Stimulated activated effector memory CD8-positive, alpha-beta T cell treated with anti-CD3 and anti-CD28 coated beads, Interleukin-12 subunit alpha, Interleukin-12 subunit beta, amount 100 ng/mL, for 72 hours (primary cell): ENCODE measurements around the gene HIP1.
"Not testable (repeated sequence)": the region's sequence is repeated elsewhere in the genome, so short reads cannot be mapped to it uniquely, and the experiment has no call there.

ENCODE experiments used
- ATAC-seq: fragments of 150-1000 bp; cut with Tn5 transposase; 2 replicates; pipeline ENCODE4 v1.10.0; 2021
- DNase-seq, 2 donors: peaks; one replicate each; pipeline ENCODE4 v3.0.0; 2021 to 2022; ENCODE audit warnings: low spot score in 2 of 2
- H3K27ac Mint-ChIP-seq: one replicate; pipeline ENCODE4 v1.8.0; 2022; ENCODE audit warnings: mild to moderate bottlenecking, mixed read lengths
- H3K36me3 Mint-ChIP-seq: one replicate; pipeline ENCODE4 v1.8.0; 2022; ENCODE audit warnings: mild to moderate bottlenecking, mixed read lengths
- H3K4me1 Mint-ChIP-seq: one replicate; pipeline ENCODE4 v1.8.0; 2022; ENCODE audit warnings: mixed read lengths
- H3K4me3 Mint-ChIP-seq: one replicate; pipeline ENCODE4 v1.8.0; 2022; ENCODE audit warnings: mild to moderate bottlenecking, mixed read lengths
- H3K9me3 Mint-ChIP-seq: one replicate; pipeline ENCODE4 v1.8.0; 2022; ENCODE audit warnings: mixed read lengths

Gene HIP1

DNA sequence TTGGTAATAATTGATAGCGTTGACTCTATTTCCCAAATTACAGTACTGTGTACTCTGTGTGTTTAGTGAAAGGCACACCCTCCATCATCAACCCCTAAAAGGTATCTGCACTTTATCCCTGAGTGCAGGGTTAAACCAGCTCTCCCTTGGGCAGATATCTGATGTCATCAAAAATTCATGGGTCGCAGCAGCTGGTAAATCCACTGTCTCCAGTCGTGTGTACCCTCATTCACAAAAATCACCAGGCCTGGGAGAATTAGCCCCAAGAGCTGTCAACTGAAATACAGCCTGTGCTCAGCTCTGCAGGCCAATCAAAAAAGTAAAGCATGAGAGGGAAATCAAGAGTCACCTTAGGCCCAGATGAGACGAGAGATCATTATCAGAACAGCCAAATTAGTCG, 103.7 kb downstream of the HIP1 start:
- Mint-ChIP-seq H3K36me3 (no peaks in the 10 kb centered on the region), H3K9me3 (no peaks in the 10 kb centered on the region), H3K4me1 (peaks cover 14% of the 10 kb centered on the region), H3K4me3 (no peak overlapping the region), H3K27ac (no peak overlapping the region)
- DNase-seq: no peak
- ATAC-seq: no peak

- H3K4me3 Mint-ChIP-seq, H3K9me3 Mint-ChIP-seq: not testable (repeated sequence)
- peaks cover 13% of the 10 kb centered on the region for H3K4me1 Mint-ChIP-seq
Observed at GRCh38 chr7:75632587-75632986, 106.2 kb downstream of the HIP1 start.

GRCh38 chr7:75631711-75632110, 107.0 kb downstream of the HIP1 start:
- Mint-ChIP-seq H3K9me3 (peaks cover 5% of the 10 kb centered on the region), H3K4me3 (no peak overlapping the region), H3K36me3 (no peaks in the 10 kb centered on the region), H3K4me1 (peaks cover 8% of the 10 kb centered on the region), H3K27ac (peak overlapping the region; percentile 1)
- DNase-seq: no peak
- ATAC-seq: no peak

More at GRCh38 chr7:75632587-75632986, 106.2 kb downstream of the HIP1 start:
- H3K27ac Mint-ChIP-seq, ATAC-seq, DNase-seq, H3K36me3 Mint-ChIP-seq: not testable (repeated sequence)

DNA sequence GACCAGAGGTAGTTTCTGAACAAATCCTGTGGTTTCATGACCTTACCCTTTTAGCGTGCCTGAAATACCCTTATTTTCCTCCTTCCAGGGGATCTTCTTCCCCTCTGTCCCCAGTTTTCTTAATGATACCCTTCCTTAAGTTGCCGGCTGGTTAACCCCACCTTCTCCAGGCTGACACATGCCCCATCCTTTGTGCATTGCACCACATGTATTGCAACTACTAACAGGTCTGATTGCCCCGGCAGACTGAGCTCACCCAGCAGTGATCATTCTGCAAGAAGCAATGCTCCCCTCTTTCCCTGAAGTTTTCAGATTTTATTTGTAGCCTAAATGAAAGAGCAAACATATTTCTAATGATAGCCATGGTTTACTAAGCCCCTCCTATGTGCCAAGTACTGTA, 108.2 kb downstream of the HIP1 start:
- H3K9me3 Mint-ChIP-seq: peaks cover 5% of the 10 kb centered on the region
- H3K36me3 Mint-ChIP-seq: no peaks in the 10 kb centered on the region
- peaks cover 8% of the 10 kb centered on the region for H3K4me1 Mint-ChIP-seq
- DNase-seq: no peak
- H3K27ac Mint-ChIP-seq: no peak overlapping the region
- no peak overlapping the region for H3K4me3 Mint-ChIP-seq
- no peak for ATAC-seq

- DNase-seq: no peak
- Mint-ChIP-seq H3K4me1 (peaks cover 8% of the 10 kb centered on the region), H3K4me3 (no peak overlapping the region), H3K27ac (no peak overlapping the region), H3K9me3 (peaks cover 5% of the 10 kb centered on the region), H3K36me3 (no peaks in the 10 kb centered on the region)
- no peak for ATAC-seq
Observed at GRCh38 chr7:75629044-75629443, 109.7 kb downstream of the HIP1 start.

DNA sequence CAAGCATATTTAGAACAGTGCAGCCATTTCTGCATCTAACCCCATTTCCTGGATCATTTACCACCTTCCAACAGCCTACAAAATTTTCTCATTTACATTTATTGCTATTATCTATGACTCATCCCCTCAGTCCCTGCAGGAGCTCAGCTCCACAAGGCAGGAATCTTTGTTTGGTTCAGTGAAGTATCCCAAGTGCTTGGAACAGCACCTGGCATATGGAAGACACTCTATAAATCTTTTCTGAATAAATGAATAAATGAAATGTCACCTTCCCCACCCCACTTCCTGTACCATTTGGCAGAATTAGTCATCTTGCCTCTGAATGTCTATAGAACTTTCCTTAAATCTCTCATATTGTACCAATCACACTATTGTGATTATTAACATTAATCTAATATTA, 110.7 kb downstream of the HIP1 start:
- Mint-ChIP-seq H3K9me3 (peaks cover 5% of the 10 kb centered on the region), H3K4me3 (no peak overlapping the region), H3K27ac (no peak overlapping the region), H3K36me3 (no peaks in the 10 kb centered on the region), H3K4me1 (peaks cover 17% of the 10 kb centered on the region)
- DNase-seq (no peak), ATAC-seq (no peak)

- peaks cover 5% of the 10 kb centered on the region for H3K9me3 Mint-ChIP-seq
Observed at GRCh38 chr7:75626954-75627353, 111.8 kb downstream of the HIP1 start.

GRCh38 chr7:75625868-75626267, 112.9 kb downstream of the HIP1 start:
- Mint-ChIP-seq H3K9me3 (peaks cover 5% of the 10 kb centered on the region), H3K27ac (no peak overlapping the region), H3K36me3 (no peaks in the 10 kb centered on the region), H3K4me1 (peaks cover 32% of the 10 kb centered on the region), H3K4me3 (no peak overlapping the region)
- DNase-seq (no peak), ATAC-seq (no peak)

More at GRCh38 chr7:75626954-75627353, 111.8 kb downstream of the HIP1 start:
- peaks cover 21% of the 10 kb centered on the region for H3K4me1 Mint-ChIP-seq
- ATAC-seq (no peak), DNase-seq (no peak)
- H3K4me3 Mint-ChIP-seq: no peak overlapping the region
- no peak overlapping the region for H3K27ac Mint-ChIP-seq
- no peaks in the 10 kb centered on the region for H3K36me3 Mint-ChIP-seq

- Mint-ChIP-seq H3K4me3 (no peak overlapping the region), H3K27ac (no peak overlapping the region), H3K4me1 (peaks cover 38% of the 10 kb centered on the region), H3K36me3 (no peaks in the 10 kb centered on the region), H3K9me3 (peaks cover 5% of the 10 kb centered on the region)
- DNase-seq: no peak
- ATAC-seq: no peak
Observed at GRCh38 chr7:75624134-75624832, 114.5 kb downstream of the HIP1 start.

DNA sequence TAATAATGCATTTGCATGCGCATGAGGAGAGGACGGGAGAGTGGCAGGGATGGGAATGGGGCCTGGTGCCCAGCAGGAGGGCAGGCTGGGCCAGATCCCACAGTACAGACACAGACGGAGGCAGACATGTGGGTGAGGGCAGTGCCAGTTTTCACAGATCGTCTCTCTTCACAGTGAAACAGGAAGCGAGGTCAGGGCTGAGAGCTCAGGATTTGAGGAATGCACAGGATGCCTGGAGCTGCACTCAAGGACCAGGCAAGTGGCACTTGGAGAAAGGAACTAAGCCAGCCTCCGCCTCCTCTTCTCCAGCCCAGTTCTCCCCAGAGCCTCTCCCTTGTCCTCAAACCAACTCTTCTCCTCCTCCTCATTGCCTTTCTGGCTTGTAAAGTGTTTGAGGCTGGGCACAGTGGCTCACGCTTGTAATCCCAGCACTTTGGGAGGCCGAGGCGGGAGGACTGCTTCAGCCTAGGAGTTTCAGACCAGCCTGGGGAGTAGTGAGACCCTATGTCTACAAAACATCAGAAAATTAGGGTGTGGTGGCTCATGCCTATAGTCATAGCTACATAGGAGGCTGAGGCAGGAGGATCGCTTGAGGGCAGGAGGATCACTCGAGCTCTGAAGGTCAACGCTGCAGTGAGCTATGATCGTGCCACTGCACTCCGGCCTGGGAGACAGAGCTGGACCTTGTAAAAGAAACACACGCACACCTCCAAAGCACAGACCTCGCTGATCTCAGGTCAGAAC, 115.2 kb downstream of the HIP1 start:
- H3K27ac Mint-ChIP-seq: no peak overlapping the region
- peaks cover 5% of the 10 kb centered on the region for H3K9me3 Mint-ChIP-seq
- ATAC-seq: no peak
- no peak overlapping the region for H3K4me3 Mint-ChIP-seq
- H3K4me1 Mint-ChIP-seq: peaks cover 43% of the 10 kb centered on the region
- peaks cover 2% of the 10 kb centered on the region for H3K36me3 Mint-ChIP-seq
- no peak for DNase-seq

DNA sequence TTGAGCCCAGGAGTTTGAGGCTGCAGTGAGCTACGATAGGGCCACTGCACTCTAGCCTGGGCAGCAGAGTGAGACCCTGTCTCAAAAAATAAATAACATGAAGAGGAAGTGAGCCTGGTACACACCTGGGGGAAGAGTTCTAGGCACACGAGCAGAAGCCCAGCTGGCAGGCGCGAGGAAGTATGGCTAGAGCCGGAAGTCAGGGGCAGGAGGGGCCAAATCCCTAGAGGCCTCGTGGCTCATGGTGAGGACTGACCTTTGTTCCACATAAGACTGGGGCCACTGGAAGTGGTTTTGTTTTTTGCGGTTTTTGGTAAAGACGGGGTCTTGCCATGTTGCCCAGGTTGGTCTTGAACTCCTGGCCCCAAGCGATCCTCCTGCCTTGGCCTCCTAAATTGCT, 117.6 kb downstream of the HIP1 start:
- Mint-ChIP-seq H3K27ac (peak overlapping the region; percentile 4), H3K9me3 (no peaks in the 10 kb centered on the region), H3K4me3 (no peak overlapping the region), H3K4me1 (peaks cover 57% of the 10 kb centered on the region), H3K36me3 (peaks cover 5% of the 10 kb centered on the region)
- ATAC-seq (no peak), DNase-seq (no peak)

DNA sequence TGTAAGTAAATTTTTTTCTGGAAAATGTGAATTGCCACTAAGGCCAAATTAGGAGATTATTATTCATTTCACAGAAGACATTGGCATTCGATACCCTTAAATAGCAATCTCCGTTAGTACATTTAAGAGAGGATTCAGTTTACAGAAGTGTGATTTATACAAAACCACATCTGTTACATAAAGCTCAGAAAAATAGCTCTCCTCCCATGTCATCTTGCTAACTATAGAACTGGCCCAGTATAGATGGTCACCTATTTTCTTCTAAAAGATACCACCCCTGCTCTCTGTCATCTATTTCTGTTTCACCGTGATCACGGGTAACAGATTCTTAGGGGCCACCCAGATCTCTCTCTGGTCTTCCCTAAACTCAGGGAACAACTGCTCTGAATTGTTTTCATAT, 119.1 kb downstream of the HIP1 start:
- DNase-seq (no peak), ATAC-seq (no peak)
- no peaks in the 10 kb centered on the region for H3K9me3 Mint-ChIP-seq
- H3K4me3 Mint-ChIP-seq: no peak overlapping the region
- no peak overlapping the region for H3K27ac Mint-ChIP-seq
- H3K36me3 Mint-ChIP-seq: peaks cover 5% of the 10 kb centered on the region
- peaks cover 57% of the 10 kb centered on the region for H3K4me1 Mint-ChIP-seq

DNA sequence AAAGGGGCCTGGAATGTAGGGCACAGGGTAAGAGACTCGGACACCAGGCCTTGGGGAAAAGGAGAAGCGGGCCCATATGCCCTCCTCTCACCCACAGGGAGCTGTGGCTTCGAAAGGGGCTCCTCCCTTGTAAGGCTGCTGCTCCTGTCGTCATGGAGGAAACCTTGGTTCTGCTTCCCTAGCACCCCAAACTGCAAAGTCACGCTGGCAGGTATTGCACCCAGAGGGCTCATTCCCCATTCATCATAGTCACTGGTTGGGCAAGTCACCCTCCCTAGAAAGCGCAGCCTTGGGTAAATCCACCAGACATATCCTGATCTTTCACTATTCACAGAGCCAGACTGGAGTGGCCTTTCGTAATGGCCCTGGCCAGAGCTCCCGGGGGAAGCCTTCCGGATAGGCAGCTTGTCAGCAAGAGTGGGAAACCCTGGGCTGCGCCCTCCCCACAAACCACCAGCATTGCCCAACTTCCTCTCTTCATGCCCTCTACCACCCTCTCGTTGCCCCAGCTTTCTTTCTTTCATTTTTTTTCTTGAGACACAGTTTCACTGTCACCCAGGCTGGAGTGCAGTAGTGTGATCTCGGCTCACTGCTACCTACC, 121.0 kb downstream of the HIP1 start:
- H3K4me3 Mint-ChIP-seq: peak overlapping the region; percentile 54
- peaks cover 48% of the 10 kb centered on the region for H3K4me1 Mint-ChIP-seq
- DNase-seq: peak; percentile 36 to 81
- peak overlapping the region; percentile 87 for H3K27ac Mint-ChIP-seq
- peak; percentile 90 for ATAC-seq
- no peaks in the 10 kb centered on the region for H3K9me3 Mint-ChIP-seq
- H3K36me3 Mint-ChIP-seq: peaks cover 5% of the 10 kb centered on the region

DNA sequence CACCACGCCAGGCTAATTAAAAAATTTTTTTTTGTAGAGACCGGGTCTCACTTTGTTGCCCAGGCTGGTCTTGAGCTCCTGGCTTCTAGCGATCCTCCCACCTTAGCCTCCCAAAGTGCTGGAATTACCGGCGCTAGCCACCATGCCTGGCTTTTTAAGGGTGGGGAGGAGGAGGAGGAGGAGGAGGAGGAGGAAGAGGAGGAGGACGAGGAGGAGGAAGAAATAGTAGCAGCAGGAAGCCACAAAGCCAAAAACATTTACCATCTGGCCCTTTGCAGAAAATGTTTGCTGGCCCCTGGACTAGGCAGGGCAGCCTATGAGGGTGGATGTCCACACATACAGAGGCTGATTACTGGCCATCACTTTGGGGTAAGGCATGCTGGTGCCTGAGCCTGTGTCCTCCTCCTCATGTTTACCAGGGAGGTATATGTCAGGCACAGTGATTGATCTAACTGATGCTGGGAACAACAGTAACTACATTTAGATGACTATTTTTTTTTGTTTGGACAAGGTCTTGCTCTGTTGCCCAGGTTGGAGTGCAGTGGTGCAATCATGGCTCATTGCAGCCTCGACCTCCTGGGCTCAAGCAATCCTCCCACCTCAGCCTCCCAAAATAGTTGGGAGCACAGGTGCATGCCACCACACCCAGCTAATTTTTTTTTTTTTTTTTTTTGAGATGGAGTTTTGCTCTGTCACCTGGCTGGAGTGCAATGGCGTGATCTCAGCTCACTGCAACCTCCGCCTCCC, 122.1 kb downstream of the HIP1 start:
- ATAC-seq (no peak), DNase-seq (no peak)
- peaks cover 40% of the 10 kb centered on the region for H3K4me1 Mint-ChIP-seq
- H3K27ac Mint-ChIP-seq: peak overlapping the region; percentile 87
- H3K36me3 Mint-ChIP-seq: peaks cover 5% of the 10 kb centered on the region
- no peaks in the 10 kb centered on the region for H3K9me3 Mint-ChIP-seq
- no peak overlapping the region for H3K4me3 Mint-ChIP-seq

DNA sequence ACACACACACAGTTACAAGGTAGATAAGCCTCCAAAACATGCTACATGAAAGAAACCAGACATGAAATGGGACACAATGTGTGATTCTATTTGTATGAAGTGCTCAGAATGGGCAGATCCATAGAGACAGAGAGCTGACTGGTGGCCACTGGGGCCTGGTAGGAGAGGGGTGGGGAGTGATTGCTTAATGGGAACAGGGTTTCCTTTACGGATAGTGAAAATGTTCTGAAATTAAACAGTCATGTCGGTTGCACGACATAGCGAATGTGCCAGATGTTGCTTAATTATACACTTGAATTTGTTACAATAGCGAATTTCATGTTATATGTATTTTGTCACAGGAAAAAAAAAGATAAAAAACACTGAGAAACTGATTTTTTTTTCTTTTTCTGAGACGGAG, 124.3 kb downstream of the HIP1 start:
- no peak for DNase-seq
- Mint-ChIP-seq H3K27ac (no peak overlapping the region), H3K4me1 (peaks cover 27% of the 10 kb centered on the region), H3K4me3 (no peak overlapping the region), H3K36me3 (peaks cover 5% of the 10 kb centered on the region), H3K9me3 (no peaks in the 10 kb centered on the region)
- no peak for ATAC-seq
